ENCODE measurements around the gene SIGLEC11. TPM values are rescaled to one million over a fixed set of nuclear protein-coding genes. Genes with fewer than 3 reads are reported as not detected.
"Not testable (repeated sequence)": the region's sequence is repeated elsewhere in the genome, so short reads cannot be mapped to it uniquely, and the experiment has no call there.

Gene SIGLEC11, protein sequence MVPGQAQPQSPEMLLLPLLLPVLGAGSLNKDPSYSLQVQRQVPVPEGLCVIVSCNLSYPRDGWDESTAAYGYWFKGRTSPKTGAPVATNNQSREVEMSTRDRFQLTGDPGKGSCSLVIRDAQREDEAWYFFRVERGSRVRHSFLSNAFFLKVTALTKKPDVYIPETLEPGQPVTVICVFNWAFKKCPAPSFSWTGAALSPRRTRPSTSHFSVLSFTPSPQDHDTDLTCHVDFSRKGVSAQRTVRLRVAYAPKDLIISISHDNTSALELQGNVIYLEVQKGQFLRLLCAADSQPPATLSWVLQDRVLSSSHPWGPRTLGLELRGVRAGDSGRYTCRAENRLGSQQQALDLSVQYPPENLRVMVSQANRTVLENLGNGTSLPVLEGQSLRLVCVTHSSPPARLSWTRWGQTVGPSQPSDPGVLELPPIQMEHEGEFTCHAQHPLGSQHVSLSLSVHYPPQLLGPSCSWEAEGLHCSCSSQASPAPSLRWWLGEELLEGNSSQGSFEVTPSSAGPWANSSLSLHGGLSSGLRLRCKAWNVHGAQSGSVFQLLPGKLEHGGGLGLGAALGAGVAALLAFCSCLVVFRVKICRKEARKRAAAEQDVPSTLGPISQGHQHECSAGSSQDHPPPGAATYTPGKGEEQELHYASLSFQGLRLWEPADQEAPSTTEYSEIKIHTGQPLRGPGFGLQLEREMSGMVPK
- total RNA-seq = not detected in 2 replicates

DNA sequence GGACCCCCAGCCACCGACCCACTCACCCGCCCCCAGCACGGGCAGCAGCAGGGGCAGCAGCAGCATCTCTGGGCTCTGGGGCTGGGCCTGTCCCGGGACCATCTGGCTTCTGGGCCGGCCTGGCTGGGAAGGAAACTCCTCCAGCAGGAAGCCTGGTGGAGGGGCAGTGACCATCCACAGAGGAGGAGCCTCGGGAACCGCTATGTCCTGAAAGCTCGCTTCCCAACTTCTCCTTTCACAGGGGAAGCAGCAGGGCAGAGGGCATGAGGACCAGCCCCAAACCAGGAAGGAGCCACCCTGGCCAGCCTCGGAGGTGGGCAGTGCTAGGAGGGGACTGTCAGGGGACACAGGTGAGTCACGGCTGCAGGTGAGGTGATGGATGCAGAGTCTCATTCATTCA lies at the start of gene SIGLEC11:
Gene SIGLEC11 (minus strand): TSS at position 193 of the 400 bp plus-strand sequence. CDS start 91 bp downstream, at position 102.
- not testable (repeated sequence) for DNase-seq (ENCODE audit: low read depth); H3K27me3 ChIP-seq (ENCODE audit: control insufficient read depth, insufficient read depth, low read length); FAIRE-seq; H3K4me3 ChIP-seq (ENCODE audit: low read depth, low read length); H3K36me3 ChIP-seq (ENCODE audit: control insufficient read depth, insufficient read depth, low read length)

DNA sequence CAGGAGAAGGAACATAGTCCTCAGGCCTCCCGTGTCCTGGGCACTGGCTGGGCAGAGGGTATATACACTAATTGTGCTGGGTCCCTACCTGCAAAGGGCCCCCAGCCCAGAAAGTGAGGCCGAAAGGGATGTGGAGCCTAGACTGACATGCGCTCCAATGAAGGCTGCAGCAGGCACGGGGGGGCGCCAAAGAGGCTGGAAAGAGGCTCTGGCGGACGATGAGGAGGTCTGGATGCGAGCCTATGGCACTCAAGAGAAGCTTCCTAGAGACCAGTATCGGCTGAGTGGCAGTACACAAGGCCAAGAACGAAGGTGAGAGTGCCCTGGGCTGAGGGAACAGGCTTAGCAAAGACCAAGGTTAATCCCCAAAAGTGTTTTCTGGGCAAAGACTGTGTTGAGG lies 47.6 kb upstream of the SIGLEC11 start:
- FAIRE-seq (no peak), DNase-seq (ENCODE audit: low read depth) (no peak)
- H3K4me3 ChIP-seq (ENCODE audit: low read depth, low read length) = no peak overlapping the region
- TF ChIP-seq, protein P1, sequence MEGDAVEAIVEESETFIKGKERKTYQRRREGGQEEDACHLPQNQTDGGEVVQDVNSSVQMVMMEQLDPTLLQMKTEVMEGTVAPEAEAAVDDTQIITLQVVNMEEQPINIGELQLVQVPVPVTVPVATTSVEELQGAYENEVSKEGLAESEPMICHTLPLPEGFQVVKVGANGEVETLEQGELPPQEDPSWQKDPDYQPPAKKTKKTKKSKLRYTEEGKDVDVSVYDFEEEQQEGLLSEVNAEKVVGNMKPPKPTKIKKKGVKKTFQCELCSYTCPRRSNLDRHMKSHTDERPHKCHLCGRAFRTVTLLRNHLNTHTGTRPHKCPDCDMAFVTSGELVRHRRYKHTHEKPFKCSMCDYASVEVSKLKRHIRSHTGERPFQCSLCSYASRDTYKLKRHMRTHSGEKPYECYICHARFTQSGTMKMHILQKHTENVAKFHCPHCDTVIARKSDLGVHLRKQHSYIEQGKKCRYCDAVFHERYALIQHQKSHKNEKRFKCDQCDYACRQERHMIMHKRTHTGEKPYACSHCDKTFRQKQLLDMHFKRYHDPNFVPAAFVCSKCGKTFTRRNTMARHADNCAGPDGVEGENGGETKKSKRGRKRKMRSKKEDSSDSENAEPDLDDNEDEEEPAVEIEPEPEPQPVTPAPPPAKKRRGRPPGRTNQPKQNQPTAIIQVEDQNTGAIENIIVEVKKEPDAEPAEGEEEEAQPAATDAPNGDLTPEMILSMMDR (IDR thresholded peaks at IDR 0.05; ENCODE audit: insufficient read depth, low read length, severe bottlenecking) = peak; percentile 12
- peaks cover 24% of the 10 kb centered on the region for H3K36me3 ChIP-seq (ENCODE audit: control insufficient read depth, insufficient read depth, low read length)
- H3K27me3 ChIP-seq (ENCODE audit: control insufficient read depth, insufficient read depth, low read length) = no peaks in the 10 kb centered on the region

DNA sequence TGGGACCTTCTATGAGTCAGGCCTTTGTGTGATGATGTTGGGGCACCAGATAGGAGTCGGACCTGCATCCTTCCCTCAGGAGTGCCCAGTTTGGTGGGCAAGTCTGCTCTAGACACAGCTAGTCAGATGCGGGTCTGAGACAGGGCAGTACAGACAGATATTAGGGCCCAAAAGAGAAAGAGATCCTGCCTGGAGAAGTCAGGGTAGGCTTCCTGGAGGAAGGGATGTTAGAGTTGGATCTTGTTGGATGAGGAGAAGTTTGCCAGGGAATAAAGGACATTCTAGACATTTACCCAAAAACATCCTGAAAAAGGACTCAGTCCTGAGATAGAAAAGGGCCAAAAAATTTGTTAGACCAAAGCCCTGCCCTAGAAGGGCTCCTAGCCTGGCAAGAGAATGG lies 47.0 kb upstream of the SIGLEC11 start:
- Histone ChIP-seq H3K36me3 (ENCODE audit: control insufficient read depth, insufficient read depth, low read length) (peaks cover 25% of the 10 kb centered on the region), H3K27me3 (ENCODE audit: control insufficient read depth, insufficient read depth, low read length) (no peaks in the 10 kb centered on the region), H3K4me3 (ENCODE audit: low read depth, low read length) (no peak overlapping the region)
- DNase-seq (ENCODE audit: low read depth) = no peak
- TF ChIP-seq, protein P1 (IDR thresholded peaks at IDR 0.05; ENCODE audit: insufficient read depth, low read length, severe bottlenecking) = no peak
- FAIRE-seq = no peak

DNA sequence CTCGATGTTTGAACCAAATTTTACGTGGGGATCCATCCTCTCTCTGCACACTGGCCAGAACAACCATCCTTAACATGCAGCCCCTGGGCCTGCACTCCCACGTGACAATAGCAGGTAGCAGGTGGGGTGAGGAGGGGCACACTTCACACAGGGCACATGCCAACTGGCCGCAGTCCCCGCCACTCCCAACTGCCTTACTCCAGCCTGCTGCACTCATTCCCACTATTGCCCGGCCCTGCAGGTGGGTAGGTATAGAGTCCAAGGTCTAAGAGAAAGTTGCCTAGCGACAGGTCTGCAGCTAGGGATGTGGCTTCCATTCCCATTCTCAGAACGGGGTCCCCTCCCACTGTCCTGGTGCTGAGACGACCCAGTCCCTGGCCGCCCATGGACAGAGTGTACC lies 46.2 kb upstream of the SIGLEC11 start:
- TF ChIP-seq, protein P1 (IDR thresholded peaks at IDR 0.05; ENCODE audit: insufficient read depth, low read length, severe bottlenecking) = no peak
- no peaks in the 10 kb centered on the region for H3K27me3 ChIP-seq (ENCODE audit: control insufficient read depth, insufficient read depth, low read length)
- no peak for FAIRE-seq
- no peak for DNase-seq (ENCODE audit: low read depth)
- no peak overlapping the region for H3K4me3 ChIP-seq (ENCODE audit: low read depth, low read length)
- peaks cover 29% of the 10 kb centered on the region for H3K36me3 ChIP-seq (ENCODE audit: control insufficient read depth, insufficient read depth, low read length)

DNA sequence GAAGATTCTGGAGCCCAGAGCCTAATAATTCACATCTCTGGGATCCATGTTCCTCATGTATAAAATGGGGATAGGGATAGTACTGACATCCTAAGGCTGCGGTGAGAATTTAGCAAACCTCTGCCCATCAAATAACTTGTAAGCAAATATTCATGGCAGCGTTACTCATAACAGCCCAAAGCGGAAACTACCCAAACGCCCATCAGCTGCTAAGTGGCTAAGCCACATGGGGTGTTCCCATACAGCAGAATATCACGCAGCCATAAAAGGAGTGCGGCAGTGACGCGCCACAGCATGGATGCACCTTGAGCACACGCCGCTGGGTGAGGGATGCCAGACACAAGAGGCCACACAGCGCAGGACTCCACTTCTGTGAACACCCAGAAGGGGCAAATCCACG lies 44.5 kb upstream of the SIGLEC11 start:
- DNase-seq (ENCODE audit: low read depth) = no peak
- Histone ChIP-seq H3K36me3 (ENCODE audit: control insufficient read depth, insufficient read depth, low read length) (peaks cover 36% of the 10 kb centered on the region), H3K27me3 (ENCODE audit: control insufficient read depth, insufficient read depth, low read length) (no peaks in the 10 kb centered on the region), H3K4me3 (ENCODE audit: low read depth, low read length) (no peak overlapping the region)
- FAIRE-seq = no peak
- TF ChIP-seq, protein P1 (IDR thresholded peaks at IDR 0.05; ENCODE audit: insufficient read depth, low read length, severe bottlenecking) = no peak

DNA sequence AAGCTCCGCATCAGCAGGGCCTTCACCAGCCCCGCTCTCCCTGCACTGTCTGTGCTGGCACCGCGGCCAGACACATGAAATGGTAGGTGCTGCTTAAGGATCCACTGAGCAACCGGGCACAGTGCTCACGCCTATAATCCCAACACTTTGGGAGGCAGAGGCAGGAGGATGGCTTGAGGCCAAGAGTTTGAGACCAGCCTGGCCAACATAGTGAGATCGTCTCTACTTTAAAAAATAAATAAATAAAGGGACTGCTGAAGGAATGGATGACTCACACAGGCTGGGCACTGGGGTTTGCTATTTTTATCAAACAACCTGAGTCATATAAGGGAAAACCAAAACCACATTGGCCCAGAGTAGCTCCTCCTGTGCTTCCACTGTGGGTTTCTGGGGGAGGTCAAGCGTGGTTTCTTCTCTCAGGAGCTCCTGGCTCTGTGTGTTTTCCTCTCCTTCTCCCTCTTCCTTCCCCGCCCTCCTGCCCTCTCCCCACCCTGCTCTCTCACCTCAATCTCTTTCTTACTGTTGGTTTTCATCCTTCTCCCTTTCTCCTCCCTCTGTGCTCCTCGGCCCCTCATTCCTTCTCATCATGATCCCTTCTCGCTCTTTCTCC lies 42.9 kb upstream of the SIGLEC11 start:
- Histone ChIP-seq H3K27me3 (ENCODE audit: control insufficient read depth, insufficient read depth, low read length) (no peaks in the 10 kb centered on the region), H3K4me3 (ENCODE audit: low read depth, low read length) (no peak overlapping the region), H3K36me3 (ENCODE audit: control insufficient read depth, insufficient read depth, low read length) (peaks cover 46% of the 10 kb centered on the region)
- FAIRE-seq (no peak), DNase-seq (ENCODE audit: low read depth) (peak; percentile 91)
- TF ChIP-seq, protein P1 (IDR thresholded peaks at IDR 0.05; ENCODE audit: insufficient read depth, low read length, severe bottlenecking) = no peak
